Hindlimb muscle (tissue), 1 donor: Measurements from ENCODE around the gene SRGAP2C. TPM values are rescaled to one million over a fixed set of nuclear protein-coding genes. Genes with fewer than 3 reads are reported as not detected.
A peak's percentile ranks its signal among the peaks of the same experiment; 100 is the strongest.
"Not testable (repeated sequence)": the region's sequence is repeated elsewhere in the genome, so short reads cannot be mapped to it uniquely, and the experiment has no call there.

Experiments used
- DNase-seq: peaks from one replicate; pipeline ENCODE4 v3.0.0-alpha.2; 2013
- polyA plus RNA-seq: library from polyadenylated mRNA; unstranded; fragments of 120-200 nt; gene quantifications from one replicate; pipeline ENCODE4 v1.2.1, GENCODE V29; 2013; ENCODE audit not compliant: insufficient read length

The SRGAP2C gene
- polyA plus RNA-seq, 1 donor: 35.3 TPM

DNA sequence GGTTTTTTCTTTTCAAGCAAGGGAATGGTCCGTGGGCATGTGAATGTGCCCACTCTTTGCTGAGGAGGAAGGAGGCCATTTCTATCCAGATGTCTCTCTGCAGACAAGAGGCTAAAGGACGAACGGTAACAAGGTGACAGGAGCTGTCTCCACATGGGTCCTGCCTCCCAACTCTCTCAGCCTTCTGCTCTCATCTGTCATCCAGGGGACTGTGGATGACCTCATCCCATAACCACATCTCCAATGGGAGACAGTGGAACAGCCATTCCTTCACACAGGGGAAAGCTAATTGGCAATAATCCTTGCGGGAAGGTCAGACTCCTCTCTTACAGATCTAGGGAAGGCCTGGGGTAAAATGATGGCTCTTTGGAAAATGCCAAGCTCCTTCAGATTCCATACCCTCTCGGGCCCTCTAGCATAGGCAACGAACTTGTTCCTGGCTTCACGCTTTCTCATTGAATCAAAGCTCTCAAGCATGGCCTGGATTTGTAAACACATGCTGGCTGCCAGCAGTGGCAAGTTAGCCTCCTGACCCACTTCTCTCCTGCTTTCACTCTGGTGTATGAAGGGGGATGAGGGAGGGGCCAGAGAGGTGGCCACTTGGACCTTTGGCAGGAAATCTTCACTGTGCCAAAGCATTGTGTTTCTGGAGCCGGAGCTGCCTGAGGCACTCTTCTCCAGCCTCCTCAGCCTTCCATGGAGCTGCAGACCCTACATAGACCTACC is 201.0 kb downstream of the SRGAP2C start:
- DNase-seq: not testable (repeated sequence)

DNA sequence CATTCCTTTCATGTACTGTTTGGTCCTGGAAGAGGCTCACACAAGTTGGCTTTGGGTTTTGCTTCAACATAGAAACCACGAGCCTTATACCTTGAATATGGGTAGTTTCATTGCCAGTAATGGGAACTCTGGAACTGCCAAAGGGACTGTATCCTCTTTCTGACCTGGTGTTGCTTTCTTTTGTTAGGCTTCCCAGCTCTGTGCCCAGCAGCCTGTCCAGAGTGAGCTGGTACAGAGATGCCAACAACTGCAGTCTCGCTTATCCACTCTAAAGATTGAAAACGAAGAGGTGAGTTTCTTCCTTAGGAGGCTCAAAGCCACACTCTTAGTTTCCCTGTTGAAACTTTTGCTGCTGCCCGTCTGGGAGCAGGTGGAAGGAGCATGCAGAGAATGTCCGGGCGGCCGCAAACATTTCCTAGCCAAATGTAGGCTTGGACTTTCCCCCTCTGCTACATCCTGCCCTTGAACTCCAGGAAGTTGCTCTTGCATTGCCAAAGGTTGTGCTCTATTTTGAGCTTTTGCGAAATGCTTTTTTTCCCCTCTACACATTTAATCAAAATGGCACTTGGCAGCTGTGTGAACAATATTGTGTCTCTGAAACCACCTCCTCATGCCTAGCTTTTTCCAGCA is 201.7 kb downstream of the SRGAP2C start:
- DNase-seq: not testable (repeated sequence)

GRCh38 chr1:121389895-121390560 is 205.3 kb downstream of the SRGAP2C start:
- not testable (repeated sequence) for DNase-seq

- not testable (repeated sequence) for DNase-seq
Observed at GRCh38 chr1:121392130-121392529, 207.4 kb downstream of the SRGAP2C start.

DNA sequence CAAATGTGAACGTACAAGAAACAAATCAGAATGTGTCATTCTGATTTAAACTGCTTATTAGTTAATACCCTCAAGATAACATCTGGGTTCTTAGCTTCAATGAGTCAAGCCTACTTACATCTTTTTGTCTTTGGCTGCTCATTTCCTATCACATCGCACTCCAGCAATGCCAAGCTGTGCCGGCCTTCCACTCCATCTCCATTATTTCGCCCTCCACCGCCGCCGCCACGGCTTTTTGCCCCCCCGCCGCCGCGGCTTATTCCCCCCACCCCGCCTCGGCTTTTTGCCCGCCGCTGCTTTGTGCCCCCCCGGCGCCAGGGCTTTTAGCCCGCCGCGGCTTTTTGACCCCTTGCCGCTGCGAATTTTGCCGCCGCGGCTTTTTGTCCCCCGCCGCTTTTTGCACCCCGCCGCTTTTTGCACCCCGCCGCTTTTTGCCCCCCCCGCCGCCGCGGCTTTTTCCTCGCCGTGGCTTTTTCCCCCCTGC is 211.0 kb downstream of the SRGAP2C start:
- peak; percentile 6 for DNase-seq

GRCh38 chr1:121396335-121397081 is 211.7 kb downstream of the SRGAP2C start:
- DNase-seq: peak; percentile 19

DNA sequence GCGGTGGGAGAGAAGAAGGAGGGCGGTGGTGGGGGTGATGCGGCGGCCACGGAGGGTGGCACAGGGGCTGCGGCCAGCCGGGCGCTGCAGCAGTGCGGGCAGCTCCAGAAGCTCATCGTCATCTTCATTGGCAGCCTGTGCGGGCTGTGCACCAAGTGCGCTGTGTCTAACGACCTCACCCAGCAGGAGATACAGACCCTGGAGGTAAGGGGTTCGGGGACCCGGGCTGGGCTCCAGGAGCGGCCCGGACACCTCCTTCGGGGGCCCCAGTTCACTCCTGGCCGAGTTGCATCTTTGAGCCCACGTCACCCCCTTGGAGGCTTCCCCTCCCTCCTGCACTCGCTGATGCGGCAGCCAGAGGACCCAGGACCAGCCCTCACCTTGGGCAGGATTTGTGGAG is 212.3 kb downstream of the SRGAP2C start:
- not testable (repeated sequence) for DNase-seq

DNA sequence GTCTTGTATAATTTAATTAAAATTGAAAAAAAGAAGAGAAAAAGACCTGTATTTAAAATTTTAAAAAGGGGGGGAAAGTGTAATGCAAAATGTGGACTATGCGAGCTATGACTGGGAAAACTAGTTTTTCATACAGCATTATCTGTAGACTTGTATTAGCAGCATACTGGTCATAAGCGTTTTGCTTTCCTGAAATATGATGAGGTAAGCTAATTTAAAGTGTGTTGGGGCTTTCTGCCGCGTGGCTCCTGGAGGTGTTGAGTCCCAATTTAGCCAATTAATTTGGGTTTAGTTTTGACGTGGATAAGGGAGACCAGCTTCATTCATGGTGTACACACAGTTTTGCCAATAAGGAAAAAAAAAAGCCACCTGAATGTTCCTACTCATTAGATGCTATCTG is 214.4 kb downstream of the SRGAP2C start:
- DNase-seq: not testable (repeated sequence)

- not testable (repeated sequence) for DNase-seq
Observed at GRCh38 chr1:121400108-121400507, 215.3 kb downstream of the SRGAP2C start.

DNA sequence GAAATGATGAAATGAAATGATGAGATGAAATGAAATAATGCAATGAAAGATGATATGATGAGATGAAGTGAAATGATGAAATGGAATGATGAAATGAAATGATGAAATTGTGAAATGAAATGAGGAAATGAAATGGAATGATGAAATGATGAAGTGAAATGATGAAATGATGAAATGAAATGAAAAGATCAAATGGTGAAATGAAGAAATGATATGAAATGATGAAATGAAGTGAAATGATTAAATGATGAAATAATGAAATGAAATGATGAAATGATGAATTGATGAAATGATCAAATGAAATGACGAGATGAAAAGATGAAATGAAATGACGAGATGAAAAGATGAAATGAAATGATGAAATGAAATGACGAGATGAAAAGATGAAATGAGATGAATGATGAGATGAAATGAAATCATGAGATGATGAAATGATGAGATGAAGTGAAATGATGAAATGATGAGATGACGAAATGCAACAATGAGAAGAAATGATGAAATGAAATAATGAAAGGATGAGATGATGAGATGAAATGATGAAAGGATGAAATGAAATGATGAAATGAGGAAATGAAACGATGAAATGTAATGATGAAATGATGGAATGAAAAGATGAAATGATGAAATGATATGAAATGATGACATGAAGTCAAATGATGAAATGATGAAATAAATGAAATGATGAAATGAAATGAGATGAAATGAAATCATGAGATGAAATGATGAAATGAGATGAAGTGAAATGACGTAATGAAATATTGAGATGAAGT is 216.0 kb downstream of the SRGAP2C start:
- not testable (repeated sequence) for DNase-seq

DNA sequence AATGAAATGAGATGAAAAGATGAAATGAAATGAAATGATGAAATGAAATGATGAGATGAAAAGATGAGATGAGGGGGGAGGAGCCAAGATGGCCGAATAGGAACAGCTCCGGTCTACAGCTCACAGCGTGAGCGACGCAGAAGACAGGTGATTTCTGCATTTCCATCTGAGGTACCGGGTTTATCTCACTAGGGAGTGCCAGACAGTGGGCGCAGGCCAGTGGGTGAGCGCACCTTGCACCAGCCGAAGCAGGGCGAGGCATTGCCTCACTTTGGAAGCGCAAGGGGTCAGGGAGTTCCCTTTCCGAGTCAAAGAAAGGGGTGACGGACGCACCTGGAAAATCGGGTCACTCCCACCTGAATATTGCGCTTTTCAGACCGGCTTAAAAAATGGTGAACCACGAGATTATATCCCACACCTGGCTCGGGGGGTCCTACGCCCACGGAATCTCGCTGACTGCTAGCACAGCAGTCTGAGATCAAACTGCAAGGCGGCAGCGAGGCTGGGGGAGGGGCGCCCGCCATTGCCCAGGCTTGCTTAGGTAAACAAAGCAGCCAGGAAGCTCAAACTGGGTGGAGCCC is 216.7 kb downstream of the SRGAP2C start:
- not testable (repeated sequence) for DNase-seq

GRCh38 chr1:121403254-121403653 is 218.5 kb downstream of the SRGAP2C start:
- DNase-seq: not testable (repeated sequence)

GRCh38 chr1:121408354-121408753 is 223.6 kb downstream of the SRGAP2C start:
- DNase-seq: no peak

DNA sequence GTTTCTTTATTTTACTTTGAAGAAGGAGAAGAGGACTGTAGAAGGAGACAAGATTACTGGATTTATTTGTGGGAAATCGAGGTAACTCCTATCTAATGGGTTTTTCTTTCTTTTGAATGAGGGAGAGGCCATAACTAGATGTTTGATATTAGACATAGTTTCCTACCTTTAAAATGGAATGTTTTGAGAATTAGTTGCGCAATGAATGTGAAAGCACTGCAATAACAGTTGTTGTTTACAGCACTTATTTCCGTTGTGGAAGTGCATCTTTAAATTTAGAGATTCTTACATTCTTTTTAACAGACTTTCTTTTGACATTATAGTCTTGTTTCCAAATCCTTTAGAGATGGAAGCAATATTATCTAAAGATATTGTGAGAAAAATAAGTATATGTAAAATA is 229.0 kb downstream of the SRGAP2C start:
- no peak for DNase-seq

DNA sequence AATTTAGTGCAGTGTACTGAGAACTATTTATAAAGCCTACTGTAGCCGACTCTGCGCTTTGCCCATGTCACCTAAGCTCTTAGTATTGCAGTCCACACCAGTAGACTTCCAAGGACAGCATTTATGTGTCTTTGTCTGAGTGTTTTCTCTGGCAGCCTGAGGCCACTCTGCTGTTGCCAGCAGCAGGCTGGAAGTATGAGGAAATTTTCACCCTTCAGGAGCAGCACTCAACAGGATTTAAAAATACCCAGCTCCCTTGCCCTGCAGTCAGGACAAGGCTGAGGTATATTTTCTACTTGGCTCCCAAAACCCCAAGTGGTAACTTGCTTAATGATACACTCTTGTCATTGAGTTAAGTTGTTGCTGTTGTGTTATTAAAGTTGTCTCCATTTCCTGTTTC is 230.1 kb downstream of the SRGAP2C start:
- no peak for DNase-seq

DNA sequence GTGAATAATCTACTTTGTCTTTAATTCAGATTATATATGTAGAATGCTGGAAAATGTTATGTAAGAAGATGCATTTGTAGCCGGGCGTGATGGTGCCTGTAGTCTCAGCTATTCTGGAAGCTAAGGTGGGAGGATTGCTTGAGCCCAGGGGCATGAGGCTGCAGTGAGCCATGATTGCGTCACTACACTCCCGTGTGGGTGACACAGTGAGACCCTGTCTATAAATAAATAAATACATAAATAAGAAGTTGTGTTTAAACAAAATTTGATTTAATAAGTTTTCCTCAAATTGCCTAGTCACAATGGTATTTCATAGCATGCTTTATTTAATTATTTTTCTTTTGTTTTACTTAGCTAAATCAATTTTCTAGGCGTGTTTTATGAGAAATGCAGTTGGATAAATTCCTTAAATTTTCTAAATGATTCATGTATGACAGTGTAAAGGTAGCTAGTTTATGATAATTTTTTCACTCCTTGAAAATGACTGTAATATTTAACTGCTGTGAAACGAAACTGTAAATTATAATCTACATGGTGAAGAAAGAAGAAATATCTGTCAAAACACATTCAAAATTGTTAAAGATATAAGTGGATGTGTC is 232.6 kb downstream of the SRGAP2C start:
- DNase-seq: no peak

- no peak for DNase-seq
Observed at GRCh38 chr1:121418369-121419049, 233.7 kb downstream of the SRGAP2C start.

DNA sequence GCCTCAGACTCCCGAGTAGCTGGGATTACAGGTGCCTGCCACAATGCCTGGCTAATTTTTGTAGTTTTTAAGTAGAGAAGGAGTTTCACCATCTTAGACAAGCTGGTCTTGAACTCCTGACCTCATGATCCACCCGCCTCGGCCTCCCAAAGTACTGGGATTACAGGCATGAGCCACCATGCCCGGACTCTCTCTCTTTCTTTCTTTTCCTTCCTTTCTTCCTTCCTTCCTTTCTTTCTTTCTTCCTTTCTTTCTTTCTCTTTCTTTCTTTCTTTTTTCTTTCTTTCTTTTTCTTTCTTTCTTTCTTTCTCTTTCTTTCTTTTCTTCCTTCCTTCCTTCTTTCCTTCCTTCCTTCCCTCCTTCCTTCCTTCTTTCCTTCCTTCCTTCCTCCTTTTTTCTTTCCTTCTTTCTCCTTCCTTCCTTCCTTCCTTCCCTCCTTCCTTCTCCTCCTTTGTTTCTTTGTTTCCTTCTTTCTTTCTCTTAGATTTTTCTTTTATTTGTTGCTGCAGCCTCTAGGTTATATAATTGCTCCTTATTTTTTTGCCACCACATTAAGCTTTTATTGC is 234.4 kb downstream of the SRGAP2C start:
- not testable (repeated sequence) for DNase-seq

DNA sequence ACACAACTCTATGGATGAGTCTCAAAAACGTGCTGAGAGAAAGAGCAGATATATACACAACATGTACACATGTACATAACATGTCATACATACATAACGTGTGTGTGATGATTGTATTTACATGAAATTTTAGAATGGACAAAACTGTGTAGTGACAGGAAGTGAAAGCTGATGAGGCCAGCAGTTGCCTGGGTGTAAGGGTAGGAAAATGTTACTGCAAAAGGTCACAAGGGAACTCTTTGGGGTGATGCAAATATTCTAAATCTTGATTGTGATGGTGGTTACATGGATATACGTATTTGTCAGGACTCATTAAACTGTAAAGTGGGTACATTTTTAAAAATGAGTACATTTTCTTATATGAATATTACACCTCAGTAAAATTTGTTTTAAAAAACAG is 236.7 kb downstream of the SRGAP2C start:
- DNase-seq: not testable (repeated sequence)

DNA sequence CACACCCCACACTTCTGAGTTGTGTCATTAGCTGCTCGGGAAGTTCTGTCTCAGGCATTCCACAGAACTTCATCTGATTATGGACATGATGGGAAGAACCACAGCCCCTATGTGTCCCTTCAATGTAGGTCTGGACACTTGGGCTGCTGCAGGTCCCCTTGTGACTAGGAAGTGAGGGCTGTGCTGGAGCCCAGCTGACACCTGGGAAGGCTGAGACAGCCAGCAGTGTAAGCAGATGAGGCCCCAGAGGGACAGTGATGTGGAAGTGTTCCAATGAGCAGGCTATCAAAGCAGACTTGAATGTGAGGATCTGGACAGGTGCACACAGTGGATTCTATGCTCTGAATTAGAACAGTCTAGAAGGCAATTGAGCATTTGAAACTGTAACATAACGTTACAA is 239.2 kb downstream of the SRGAP2C start:
- not testable (repeated sequence) for DNase-seq
